ENCODE data around the gene ASAH2.

GRCh38 chr10:50216894-50217293 lies 34.4 kb downstream of the ASAH2 start:
- TF ChIP-seq CTCF (IDR thresholded peaks at IDR 0.05; ENCODE audit: low read depth, low read length, missing input control) (no peak), RAD21 (IDR thresholded peaks at IDR 0.05) (no peak), NR2F2 (IDR thresholded peaks at IDR 0.05) (no peak), ATF3 (IDR thresholded peaks at IDR 0.05) (no peak), GABPA (IDR thresholded peaks at IDR 0.05 in 1 of 2, conservative IDR thresholded peaks at IDR 0.05 in 1 of 2) (no peak), JUND (IDR thresholded peaks at IDR 0.05) (no peak), SP1 (IDR thresholded peaks at IDR 0.05) (no peak), REST (IDR thresholded peaks at IDR 0.05) (no peak), YY1 (IDR thresholded peaks at IDR 0.05) (peak; percentile 79), EGR1 (IDR thresholded peaks at IDR 0.05; ENCODE audit: low read depth in 2 of 2) (no peak), TAF1 (conservative IDR thresholded peaks at IDR 0.05) (no peak)
